Ovary (tissue), 3 donors: Measurements from ENCODE around the gene GGT6.

ENCODE experiments used
- CTCF ChIP-seq, 3 donors: fragments of 450-650 bp in 2 of 3; fragments of 200-600 bp in 1 of 3; IDR thresholded peaks; one replicate each; pipeline versions ENCODE4 v1.5.1 to v1.8.0; 2016 to 2022; ENCODE audit warnings: antibody characterized with exemption in 3 of 3, mild to moderate bottlenecking in 1 of 3
- POLR2A ChIP-seq: fragments of 450-650 bp; IDR thresholded peaks from one replicate; pipeline ENCODE4 v1.6.1; 2017; ENCODE audit warnings: antibody characterized with exemption, mild to moderate bottlenecking, moderate library complexity
- donor health status: DM: no; HTN: no; CAD: no.

DNA sequence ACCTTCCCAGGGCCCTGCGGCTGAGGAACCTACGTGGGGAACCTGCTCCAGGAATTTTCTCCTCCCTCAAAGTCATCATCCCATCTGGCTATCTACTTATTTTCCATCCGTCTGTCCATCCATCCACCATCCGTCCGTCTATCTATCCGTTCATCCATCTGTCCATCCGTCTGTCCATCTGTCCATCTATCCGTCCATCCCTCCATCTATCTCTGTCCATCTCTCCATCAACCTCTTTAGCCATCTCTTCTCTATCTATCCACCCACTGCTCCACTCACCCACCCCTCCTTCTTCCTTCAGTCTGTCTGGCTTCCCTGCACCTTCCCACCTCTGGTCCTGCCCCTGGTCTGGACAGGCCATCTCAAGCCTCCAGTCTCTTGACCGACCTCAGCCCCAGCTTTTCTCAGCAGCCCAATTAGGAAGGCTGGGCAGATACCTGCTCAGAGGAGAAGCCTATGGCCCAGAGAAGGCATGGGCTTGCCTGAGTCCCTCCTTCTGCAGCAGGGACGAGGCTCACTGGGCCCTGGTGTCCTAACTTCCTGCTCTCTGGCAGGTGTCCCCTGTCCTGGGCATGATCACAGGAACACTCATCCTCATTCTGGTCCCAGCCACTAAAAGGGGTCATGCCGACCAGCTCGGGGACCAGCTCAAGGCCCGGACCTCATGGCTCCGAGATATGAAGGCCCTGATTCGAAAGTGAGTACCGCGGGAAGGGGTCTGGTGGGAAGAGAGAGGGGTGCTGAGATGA, 28.2 kb downstream of the GGT6 start:
- TF ChIP-seq POLR2A (no peak), CTCF (IDR thresholded peaks at IDR 0.05) (no peak)
